OCI-LY1 (cell line): ENCODE data around the gene HAUS2.

Experiments used
- CTCF ChIP-seq: fragments of 200-600 bp; sonication (generic), shearing (Covaris generic); IDR thresholded peaks from 2 replicates; pipeline ENCODE4 v1.5.1; 2017; ENCODE audit warnings: mild to moderate bottlenecking, antibody characterized with exemption, low read length, moderate library complexity, mixed read lengths
- EZH2 ChIP-seq: fragments of 200-600 bp; sonication (generic), shearing (Covaris generic); IDR thresholded peaks from 2 replicates; pipeline ENCODE4 v1.8.0; 2017; ENCODE audit warnings: borderline replicate concordance, mixed run types, mild to moderate bottlenecking, antibody characterized with exemption, low read length, moderate library complexity, mixed read lengths

GRCh38 chr15:42582569-42583375 is 34.1 kb downstream of the HAUS2 start:
- TF ChIP-seq CTCF (no peak), EZH2 (no peak)
